ENCODE measurements around the gene KLHL17.

- no peak for TF ChIP-seq POLR2A (IDR thresholded peaks at IDR 0.05)
- TF ChIP-seq, protein P1, sequence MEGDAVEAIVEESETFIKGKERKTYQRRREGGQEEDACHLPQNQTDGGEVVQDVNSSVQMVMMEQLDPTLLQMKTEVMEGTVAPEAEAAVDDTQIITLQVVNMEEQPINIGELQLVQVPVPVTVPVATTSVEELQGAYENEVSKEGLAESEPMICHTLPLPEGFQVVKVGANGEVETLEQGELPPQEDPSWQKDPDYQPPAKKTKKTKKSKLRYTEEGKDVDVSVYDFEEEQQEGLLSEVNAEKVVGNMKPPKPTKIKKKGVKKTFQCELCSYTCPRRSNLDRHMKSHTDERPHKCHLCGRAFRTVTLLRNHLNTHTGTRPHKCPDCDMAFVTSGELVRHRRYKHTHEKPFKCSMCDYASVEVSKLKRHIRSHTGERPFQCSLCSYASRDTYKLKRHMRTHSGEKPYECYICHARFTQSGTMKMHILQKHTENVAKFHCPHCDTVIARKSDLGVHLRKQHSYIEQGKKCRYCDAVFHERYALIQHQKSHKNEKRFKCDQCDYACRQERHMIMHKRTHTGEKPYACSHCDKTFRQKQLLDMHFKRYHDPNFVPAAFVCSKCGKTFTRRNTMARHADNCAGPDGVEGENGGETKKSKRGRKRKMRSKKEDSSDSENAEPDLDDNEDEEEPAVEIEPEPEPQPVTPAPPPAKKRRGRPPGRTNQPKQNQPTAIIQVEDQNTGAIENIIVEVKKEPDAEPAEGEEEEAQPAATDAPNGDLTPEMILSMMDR (IDR thresholded peaks at IDR 0.05), result no peak
- TF ChIP-seq POLR2AphosphoS5 (IDR thresholded peaks at IDR 0.05), result no peak
Observed at GRCh38 chr1:933603-933940, 26.8 kb upstream of the KLHL17 start.

Measured in prostate gland (tissue), 2 donors.